Erythroblast (primary cell): ENCODE data around the gene FSCN2.
A peak's percentile ranks its signal among the peaks of the same experiment; 100 is the strongest.

Source experiments
- DNase-seq, 2 experiments: peaks; one replicate each; lab custom pipeline; 2025; lab: John Stamatoyannopoulos, UW
- GATA1 ChIP-seq: IDR thresholded peaks from 2 replicates; pipeline ENCODE4 v1.6.1; 2011; ENCODE audit warnings: low read depth, mild to moderate bottlenecking, control low read depth, low read length, moderate library complexity
- POLR2A ChIP-seq: IDR thresholded peaks from 2 replicates; pipeline ENCODE4 v1.6.1; 2011; ENCODE audit warnings: mild to moderate bottlenecking, low read length

Gene FSCN2

DNA sequence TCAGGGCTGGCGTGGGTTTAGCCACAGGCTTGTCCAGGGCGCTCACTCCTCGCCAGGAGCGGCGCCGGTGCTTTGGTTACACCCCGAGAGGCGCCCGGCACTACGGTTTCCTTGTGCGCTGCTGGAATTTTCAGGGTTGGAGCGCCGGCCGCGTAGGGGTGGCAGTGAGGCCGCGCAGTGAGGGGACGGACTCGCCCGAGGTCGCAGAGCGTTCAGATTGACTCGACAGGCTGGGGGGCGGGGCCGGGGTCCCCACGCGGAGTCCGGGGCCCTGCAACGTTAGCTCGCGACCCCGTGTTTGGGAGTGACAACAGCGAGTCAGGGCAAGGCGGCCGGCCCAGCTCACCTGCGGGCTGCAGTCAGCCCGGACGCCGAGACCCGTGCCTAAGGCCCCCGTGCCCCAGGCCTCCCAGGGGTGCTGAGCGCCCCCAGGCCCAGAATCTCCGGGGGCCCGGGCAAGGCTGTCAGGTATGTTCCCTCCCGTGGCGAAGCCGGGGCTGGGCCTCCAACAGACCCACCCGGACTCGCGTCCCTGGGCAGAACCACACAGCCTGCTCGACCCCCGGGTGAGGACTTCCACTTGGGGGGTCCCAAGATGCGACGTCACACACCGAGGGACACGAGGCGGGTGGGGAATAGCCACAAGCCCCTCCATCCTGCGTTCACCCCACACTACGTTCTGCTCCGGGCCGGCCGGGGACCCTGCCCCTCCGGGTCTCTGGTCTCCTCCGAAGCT, 14.3 kb upstream of the FSCN2 start:
- peak; percentile 36 to 58 for DNase-seq
- no peak for TF ChIP-seq GATA1
- TF ChIP-seq POLR2A, result no peak

GRCh38 chr17:81514489-81514738, 13.8 kb upstream of the FSCN2 start:
- no peak for DNase-seq
- TF ChIP-seq GATA1, result no peak
- TF ChIP-seq POLR2A, result no peak

- TF ChIP-seq GATA1, result no peak
- no peak for TF ChIP-seq POLR2A
- peak in 1 of 2 experiments; percentile 27 for DNase-seq
Observed at GRCh38 chr17:81514739-81515529, 13.2 kb upstream of the FSCN2 start.

DNA sequence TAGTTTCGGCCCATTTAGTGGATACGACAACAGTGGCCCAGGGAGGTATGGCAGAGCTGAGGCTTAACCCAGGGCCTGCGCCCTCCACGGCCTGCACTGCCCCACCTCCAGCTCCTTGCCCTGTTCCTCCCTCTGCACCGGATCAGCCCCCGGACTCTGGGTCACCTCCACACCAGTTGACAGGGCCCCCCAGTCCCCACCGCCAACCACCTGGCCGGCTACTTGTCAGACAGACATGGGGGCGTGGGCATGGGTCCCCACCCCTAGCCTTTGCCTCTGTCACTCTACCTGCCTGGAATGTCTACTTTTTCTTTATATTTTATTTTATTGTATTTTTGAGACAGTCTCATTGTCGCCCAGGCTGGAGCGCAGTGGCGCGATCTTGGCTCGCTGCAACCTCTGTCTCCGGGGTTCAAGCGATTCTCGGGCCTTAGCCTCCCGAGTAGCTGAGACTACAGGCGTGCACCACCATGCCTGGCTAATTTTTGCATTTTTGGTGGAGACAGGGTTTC, 12.6 kb upstream of the FSCN2 start:
- no peak for TF ChIP-seq POLR2A
- TF ChIP-seq GATA1, result no peak
- no peak for DNase-seq

GRCh38 chr17:81516439-81516838, 11.7 kb upstream of the FSCN2 start:
- DNase-seq, result no peak
- TF ChIP-seq POLR2A, result no peak
- no peak for TF ChIP-seq GATA1

DNA sequence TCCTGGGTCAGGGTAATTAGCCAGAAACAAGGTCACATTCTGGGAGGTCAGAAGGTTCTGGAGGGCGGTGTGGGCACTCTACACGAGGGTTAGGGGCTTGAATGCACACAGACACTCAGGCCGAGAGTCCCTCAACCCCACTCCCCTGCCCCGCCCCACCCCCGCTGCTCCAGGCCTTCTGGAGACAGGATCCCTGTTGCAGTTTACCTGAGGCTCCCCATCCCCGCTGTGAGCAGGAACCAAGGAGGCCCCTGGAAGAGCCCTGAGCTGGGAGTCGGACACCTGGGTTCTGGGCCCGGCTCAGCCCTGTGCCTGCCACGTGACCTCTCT, 11.2 kb upstream of the FSCN2 start:
- no peak for DNase-seq
- no peak for TF ChIP-seq POLR2A

GRCh38 chr17:81517339-81518112, 10.7 kb upstream of the FSCN2 start:
- TF ChIP-seq GATA1 (no peak), POLR2A (no peak)
- no peak for DNase-seq

DNA sequence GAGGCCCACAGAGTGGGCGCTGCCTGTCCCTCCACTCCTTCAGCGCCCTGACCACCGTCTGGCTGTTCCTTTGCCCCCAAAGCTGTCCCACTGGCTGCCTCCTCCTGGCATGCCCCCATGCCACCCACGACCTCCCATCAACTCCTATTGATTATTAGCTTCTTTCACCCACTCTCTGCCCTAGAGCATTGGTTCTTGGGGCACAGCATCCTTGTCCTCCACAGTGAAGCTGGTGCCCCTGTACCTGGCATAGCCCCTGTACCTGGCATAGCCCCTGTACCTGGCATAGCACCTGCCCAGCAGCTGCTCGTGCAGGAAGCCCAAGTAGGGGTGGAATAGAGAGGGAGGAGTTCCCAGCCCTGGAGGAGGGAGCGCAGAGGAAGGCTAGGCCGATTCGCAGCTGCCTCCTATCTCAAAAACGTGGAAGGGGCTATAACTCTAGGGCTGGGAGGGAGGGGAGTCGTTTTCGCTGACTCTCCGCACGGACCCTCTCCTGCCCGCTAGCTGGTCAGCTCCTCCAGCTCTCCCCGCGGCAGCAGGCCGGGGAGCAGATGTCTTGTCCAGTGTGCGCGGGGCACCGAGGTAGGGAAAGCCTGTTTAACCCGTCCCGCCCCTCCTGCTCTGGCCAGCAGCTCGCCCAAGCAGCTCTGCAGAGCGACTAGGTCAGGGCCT, 9.9 kb upstream of the FSCN2 start:
- TF ChIP-seq POLR2A (no peak), GATA1 (no peak)
- no peak for DNase-seq

GRCh38 chr17:81518785-81519283, 9.3 kb upstream of the FSCN2 start:
- no peak for DNase-seq
- TF ChIP-seq GATA1 (no peak), POLR2A (no peak)

DNA sequence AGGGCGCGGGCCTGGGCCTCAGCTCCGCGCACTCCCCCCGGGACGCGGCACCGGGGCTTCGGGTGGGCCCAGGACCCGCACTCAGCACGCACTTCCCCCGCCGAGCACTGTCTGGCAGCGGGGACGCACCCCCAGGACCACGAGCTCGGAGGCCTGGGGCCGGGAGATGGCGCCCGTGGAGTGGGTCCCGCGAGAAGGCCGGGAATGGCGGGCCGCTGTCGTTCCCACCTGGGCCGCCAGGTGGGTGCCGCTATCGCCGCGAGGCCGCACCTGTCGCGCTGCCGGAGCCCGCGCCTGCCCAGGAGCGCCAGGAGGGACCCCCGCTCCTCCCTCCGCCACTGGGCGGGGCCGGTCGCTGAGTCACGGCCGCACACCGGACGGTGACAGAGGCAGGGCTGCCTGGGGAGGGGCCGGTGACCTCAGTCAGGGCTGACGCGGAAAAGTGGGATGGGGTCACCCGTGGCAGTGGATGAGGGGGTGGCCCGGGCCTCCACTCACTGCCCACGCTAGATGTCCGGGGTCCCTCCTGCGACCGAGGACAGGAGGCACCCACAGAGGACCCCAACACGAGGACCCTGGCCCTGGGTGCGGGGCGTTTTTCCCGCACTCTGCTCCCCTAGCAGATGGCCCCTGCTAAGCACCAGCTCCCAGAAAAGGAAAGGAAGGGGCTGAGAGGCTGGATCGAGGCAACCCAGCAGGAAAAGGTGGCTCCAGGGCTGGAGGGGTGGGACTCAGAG, 8.7 kb upstream of the FSCN2 start:
- TF ChIP-seq GATA1 (no peak), POLR2A (no peak)
- DNase-seq, result peak in 1 of 2 experiments; percentile 35

DNA sequence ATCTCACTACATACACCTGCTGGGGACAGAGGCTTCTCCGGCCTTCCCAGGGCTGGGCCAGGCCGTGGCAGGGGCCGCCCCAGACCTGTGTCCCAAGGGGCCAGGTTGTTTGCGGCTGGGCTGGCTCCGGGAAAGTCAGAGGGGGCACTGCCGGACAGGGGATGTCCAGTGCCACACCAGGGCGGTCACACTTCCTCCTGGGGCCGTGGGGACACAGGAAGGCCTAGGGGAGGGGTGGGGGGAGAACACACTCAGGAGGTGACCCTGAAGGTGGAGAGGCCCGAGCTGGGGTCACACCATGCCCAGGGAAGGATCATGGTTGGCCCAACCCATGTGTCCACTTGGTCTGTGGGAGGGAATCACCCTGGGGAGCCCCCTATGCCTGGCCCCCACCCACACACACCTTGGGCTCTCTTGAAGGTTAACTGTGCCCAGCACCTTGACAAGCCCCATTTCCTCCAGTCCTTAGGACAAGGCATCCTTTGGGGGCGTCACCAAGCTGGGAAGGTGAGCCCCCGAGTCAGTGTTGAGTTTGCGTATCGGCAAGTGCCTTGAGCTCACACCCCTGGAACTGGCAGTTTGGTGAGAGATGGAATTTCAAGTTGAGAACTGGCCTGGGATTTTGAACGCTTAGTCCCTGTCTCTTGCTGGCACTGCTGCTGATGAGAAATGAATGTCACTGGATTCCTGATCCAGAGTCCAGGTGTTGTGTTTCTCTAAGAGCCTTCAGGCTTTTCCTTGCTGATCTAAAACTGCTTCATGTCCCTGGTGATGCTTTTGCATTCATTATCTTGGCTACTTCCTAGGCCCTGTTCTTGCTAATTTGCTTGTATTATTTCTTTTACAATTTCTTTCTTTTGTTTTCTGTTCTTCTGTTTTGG, 7.9 kb upstream of the FSCN2 start:
- no peak for TF ChIP-seq POLR2A
- TF ChIP-seq GATA1, result no peak
- DNase-seq, result no peak

DNA sequence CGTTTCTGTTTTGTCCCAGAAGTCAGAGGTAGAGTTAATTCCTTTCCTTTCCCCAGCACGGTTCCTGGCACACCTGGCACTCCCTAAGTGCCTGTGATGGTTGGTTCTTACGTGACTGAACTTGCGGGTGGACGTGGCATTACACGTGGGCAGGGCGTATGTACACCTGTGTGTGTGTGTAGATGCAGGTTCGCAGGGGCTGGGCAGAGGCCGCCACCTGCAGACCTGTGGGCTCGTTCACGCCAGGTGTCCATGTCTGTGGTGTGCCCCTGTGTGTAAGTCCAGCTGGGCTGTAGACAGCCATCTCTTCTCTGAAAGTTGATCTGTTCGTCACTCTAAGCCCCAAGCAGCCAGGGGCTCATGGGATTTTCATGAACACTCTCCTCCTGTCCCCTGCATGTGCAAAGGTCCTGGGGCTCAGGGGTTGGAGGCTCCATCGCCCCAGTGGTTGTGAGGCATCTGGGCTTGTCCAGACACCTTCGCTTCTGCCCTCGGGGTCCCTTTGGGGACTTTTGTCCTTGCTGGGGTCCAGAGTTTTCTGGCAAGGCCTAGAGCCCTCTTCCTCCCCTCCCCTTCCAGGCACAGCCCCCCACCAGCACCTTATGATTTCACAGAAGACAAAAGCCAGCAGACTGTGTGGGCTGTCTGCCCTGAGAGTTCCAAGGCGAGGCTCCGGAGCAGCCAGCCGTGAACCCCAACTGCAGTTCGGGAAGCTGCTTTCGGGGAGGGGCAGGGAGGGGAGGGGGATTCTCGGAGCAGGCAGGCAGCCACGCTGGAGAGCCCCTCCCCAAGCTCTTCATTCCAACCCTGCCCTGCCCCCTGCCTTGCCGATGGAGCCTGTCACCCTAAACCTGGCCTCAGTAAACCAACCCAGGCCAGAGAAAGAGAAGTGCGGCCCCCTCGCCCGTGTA, 5.4 kb upstream of the FSCN2 start:
- no peak for TF ChIP-seq GATA1
- no peak for TF ChIP-seq POLR2A

More for the DNA sequence above, 5.4 kb upstream of the FSCN2 start:
- DNase-seq, result peak; percentile 19 to 33
